ENCODE results near the gene SLC1A2.

DNA sequence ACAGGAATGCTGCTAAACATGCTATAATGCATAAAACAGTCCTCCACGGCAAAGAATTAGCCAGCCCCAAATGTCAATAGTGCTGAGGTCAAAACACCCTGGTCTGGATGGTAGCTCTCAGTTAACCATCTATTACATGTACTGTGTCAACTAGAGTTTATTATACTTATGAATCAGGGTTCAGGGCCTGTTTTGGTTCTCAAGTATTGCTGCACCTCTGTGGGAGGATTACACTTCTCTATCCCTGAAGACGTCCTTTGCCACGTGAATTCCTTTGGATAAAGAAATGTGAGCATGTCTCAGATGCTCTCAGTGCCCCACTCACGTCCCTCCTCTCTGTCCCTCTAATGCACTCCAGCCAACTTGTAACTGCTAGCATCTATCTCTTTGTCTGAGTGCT, 53.4 kb downstream of the SLC1A2 start:
- TF ChIP-seq POLR2A (IDR thresholded peaks at IDR 0.05; ENCODE audit: low read depth, low read length) (no peak), POLR2AphosphoS5 (IDR thresholded peaks at IDR 0.05; ENCODE audit: low read depth, low read length) (no peak), TAF1 (IDR thresholded peaks at IDR 0.05; ENCODE audit: borderline replicate concordance, low read depth, low read length) (no peak)
